H1 (cell line): ENCODE data around the gene PDE4B.

Experiments used
- ATF3 ChIP-seq: IDR thresholded peaks from 2 replicates; pipeline ENCODE4 v1.6.1; 2011; ENCODE audit warnings: low read depth, mild to moderate bottlenecking, low read length; ENCODE audit not compliant: insufficient read depth
- CEBPB ChIP-seq: IDR thresholded peaks from 2 replicates; pipeline ENCODE4 v1.6.1; 2012; ENCODE audit warnings: low read depth, low read length
- CTCF ChIP-seq, 3 experiments: IDR thresholded peaks; 1 replicate in 2 of 3; 2 replicates in 1 of 3; pipeline versions ENCODE4 v1.5.1 to v1.6.1; 2011; ENCODE audit warnings: low read length in 3 of 3, mild to moderate bottlenecking in 3 of 3, inconsistent platforms in 2 of 3, low read depth in 1 of 3, moderate library complexity in 1 of 3; ENCODE audit not compliant: insufficient read depth in 1 of 3; ENCODE audit errors: control extremely low read depth in 1 of 3
- KDM4A ChIP-seq: IDR thresholded peaks from one replicate; pipeline ENCODE4 v1.7.1; 2012; ENCODE audit warnings: low read depth, mild to moderate bottlenecking, moderate library complexity, low read length, inconsistent platforms; ENCODE audit not compliant: severe bottlenecking
- MAFK ChIP-seq: IDR thresholded peaks from 2 replicates; pipeline ENCODE4 v1.6.1; 2012; ENCODE audit warnings: low read depth, mild to moderate bottlenecking, improper control_type of control experiment, low read length
- POLR2A ChIP-seq, 2 experiments: IDR thresholded peaks; 1 replicate in 1 of 2; 2 replicates in 1 of 2; pipeline ENCODE4 v1.6.1; 2011; ENCODE audit warnings: low read depth in 2 of 2, low read length in 2 of 2, mild to moderate bottlenecking in 2 of 2; ENCODE audit errors: control extremely low read depth in 1 of 2
- POLR2AphosphoS5 ChIP-seq: IDR thresholded peaks from 2 replicates; pipeline ENCODE4 v1.6.1; 2011; ENCODE audit warnings: low read depth, low read length
- USF2 ChIP-seq: IDR thresholded peaks from 2 replicates; pipeline ENCODE4 v1.6.1; 2011; ENCODE audit warnings: low read length, improper control_type of control experiment

- no peak for TF ChIP-seq CTCF (IDR thresholded peaks at IDR 0.05; ENCODE audit: control extremely low read depth in 1 of 3, insufficient read depth in 1 of 3, low read depth in 1 of 3, low read length in 3 of 3)
- no peak for TF ChIP-seq USF2
- TF ChIP-seq CEBPB: no peak
- TF ChIP-seq KDM4A: no peak
- TF ChIP-seq POLR2AphosphoS5: no peak
- no peak for TF ChIP-seq POLR2A (IDR thresholded peaks at IDR 0.05; ENCODE audit: control extremely low read depth in 1 of 2, low read depth in 2 of 2, low read length in 2 of 2)
- no peak for TF ChIP-seq MAFK
- TF ChIP-seq ATF3: no peak
These were observed 332.0 kb downstream of the PDE4B start for GRCh38 chr1:66124670-66125069.
